ENCODE measurements around the gene GPR26.

GPR26 gene

DNA sequence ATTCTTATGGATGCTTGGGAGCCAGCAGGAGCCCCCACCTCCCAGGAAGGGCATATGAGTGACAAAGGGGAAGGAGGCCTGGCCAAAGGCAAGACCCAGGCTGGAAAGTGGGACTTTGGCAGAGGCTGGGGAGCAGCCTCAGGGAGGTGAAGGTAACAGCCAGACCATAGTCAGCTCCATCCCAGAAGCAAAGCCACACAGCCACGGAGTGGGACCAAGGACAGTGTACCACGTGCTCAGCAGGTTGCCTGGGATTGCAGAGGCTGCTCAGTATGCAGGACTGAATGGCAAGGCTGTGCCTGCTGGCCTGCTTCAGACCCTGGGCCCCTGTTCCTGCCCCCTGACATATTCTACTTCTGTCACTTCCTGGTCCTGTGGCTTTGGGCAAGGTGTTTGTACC, 17.6 kb upstream of the GPR26 start:
- no peak for DNase-seq

DNA sequence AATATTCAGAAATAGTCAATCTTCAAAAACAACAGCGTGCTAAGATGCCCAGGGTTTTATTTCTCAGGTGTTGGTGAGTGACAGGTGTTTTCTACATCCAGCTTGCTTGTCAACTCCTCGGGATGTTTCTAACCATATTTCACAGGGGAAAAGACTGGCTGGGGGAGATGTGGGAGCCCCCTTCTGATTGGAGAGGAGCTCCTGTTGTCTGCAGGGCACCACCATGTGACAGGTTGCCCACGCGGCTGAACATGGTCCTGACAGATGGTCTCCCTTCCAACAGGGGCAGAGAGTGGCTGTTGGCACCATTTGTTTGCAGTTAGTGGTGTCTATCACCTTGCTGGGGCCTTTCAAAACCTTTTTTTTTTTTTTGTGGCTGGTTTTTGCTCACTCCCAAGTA, 16.5 kb upstream of the GPR26 start:
- DNase-seq: no peak

DNA sequence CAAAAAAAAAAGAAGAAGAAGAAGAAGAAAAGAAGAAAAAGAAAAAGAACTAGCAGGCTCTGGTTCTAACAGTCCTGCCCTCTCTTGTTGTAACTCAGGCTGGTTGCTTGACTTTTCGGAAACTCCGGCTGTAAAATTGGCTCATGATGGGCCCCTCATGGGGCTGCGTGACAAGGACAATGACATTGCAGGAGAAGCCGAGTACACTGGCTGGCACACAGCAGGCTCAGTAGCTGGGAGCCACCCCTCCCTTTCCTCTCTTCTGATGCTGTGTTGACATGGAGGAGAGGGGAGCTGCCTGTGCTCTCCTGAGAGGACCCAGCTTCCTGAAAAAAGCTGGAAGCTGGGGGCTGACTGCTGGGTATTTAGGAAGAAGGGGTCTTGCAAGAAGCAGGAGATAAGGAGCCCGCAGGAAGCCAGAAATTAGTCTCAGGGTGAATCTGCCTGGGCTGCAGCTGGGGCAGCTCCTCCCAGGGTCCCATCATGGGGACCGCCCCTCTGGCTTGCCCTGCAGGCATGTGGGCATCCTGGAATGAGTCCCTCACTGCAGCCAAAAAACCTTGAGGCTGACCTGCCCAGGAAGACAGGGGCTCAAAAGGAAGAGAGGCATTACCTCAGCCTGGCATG, 14.6 kb upstream of the GPR26 start:
- no peak for DNase-seq

DNA sequence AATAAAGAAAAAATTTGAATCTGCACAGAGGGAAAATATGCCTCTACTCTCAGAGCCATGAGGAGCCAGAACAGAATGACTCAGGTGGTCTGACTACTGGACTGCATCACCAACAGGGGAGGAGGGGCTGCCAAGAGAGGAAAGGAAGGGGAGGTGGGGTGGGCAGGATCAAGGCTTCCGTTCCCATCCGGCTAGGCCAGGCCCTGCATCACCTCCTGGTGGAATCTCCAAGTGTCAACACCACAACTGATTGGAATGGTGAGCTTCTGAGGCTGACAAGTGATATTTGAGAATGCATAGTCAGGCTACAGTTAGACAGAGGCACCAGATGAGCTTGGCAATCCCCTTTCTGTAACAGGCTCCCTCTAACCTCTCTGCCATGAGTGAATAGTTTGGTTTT, 10.4 kb upstream of the GPR26 start:
- no peak for DNase-seq

DNA sequence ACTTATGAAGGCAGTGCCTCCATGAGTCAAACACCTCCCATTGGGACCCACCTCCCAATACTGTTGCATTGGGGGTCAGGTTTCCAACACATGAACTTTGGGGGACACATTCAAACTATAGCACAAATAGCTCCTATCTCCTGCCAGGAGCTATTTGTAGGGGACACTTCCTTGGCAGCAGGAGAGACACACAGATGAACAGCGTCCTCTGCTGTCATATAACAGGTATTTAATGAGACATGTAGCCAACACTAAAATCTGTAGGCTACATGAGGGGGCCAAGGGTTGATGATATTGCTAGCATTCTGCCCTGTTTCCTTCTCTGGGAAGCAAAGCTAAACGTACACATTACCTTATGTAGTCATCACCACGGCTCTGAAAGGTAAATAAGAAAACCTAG, 2.6 kb upstream of the GPR26 start:
- no peak for DNase-seq

DNA sequence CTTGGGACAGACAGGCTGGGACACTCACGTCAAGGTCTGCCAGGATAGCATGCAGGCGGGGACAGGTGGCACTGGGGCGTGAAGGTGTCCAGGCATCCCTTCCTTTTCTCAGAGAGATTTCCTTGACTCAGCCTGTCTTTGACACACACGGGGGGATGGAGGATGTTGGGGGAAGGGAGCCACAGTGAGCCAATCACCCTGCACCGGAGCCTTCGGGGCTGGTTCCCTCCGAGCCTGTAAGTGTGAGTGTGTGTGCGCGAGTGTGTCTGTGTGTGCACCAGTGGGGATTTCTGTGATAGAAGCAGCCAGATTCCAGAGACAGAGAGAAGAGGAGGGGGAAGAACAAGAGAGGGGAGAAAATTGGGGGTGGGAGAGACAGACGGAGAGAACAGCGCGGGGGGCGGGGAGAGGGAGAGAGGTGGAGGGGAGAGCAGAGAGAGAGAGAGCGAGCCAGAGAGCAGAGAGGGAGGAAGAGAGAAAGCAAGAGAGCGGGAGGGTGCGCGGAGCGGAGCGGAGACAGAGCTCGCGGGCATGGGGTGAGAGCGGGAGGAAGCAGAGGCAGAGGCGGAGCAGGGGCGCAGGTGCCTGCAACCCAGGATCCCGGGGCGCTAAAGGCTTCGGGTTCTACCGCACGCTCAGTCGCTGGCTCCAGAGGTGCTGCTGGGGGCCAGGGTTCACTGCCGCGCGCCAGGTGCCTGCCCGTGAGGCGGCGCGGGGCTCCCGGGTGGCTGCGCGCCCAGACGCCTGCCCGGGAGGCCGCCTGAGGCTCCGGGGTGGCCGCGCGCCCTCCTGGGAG, 466 bp upstream of the GPR26 start:
- DNase-seq: no peak

DNA sequence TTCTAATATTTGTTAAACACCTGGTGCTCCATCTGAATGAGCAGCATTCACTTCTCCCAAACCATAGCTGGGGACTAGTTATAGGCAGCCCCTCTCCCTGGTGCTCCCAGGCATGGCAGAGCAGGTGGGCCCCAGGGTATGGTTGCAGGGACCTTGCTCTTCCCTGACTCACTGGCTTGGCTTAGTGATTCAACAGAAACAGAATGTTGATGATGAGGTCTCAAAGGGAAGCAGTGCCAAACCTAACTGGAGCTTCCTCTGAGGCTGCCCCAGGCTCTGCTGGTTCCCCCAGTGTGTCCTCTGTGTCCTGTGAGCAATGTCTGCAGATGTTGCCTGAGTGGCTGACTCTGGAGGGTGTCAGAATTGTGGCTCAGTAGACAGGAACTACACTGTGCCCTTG, 3.7 kb downstream of the GPR26 start:
- DNase-seq: no peak

DNA sequence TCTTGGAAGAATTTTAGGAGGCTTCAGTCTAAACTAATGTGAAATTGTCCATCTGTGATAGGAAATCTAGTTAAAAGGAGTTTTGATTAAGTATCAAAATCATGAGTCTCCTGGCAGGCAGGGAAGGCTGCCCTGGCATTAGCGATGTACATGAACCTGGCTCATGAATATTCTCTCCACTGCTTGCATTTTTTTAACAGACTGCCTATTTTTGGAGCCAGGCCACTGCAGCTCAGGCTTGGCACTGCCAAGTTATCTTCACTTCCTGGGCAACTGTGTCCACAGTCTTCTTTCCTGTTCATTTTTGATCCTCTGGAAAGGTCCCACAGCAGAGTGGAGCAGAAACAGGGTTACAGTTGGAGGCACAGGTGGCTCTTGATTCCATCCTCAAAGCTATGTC, 7.0 kb downstream of the GPR26 start:
- DNase-seq: no peak

DNA sequence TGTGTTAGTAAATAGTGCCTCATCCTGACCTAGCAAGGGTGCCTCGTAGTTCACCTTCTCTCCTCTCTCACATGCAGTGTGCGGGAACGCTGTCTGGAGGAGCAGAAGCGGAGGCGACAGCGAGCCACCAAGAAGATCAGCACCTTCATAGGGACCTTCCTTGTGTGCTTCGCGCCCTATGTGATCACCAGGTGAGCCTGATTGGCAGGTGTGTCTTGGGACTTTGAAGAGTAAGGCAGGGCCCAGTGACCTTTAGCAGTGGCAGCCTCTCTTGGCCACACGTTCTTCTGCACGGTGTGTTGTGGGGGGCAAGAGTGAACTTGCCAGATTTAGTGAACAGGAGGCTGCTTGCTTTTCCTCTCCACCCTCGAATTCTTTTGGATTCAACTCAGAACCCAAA, 8.6 kb downstream of the GPR26 start:
- DNase-seq: no peak

DNA sequence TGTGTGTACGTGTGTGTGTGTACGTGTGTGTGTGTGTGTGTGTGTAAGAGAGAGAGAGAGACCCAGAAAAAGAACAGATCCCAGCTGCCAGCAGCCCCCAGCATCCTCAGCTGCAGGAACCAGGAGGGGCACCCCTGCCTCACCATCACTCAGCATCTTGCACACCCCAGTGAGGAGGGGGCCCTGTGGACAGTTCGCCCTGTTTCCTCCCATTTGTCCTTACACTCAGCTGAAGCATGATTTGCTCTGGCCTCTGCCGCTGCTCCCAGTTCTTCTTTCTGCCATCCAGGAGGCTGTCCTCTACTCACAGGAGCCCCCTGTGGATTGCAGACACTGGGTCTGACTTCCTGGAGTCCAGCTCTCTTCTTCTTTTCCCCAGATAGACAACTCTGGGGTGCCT, 9.7 kb downstream of the GPR26 start:
- no peak for DNase-seq

DNA sequence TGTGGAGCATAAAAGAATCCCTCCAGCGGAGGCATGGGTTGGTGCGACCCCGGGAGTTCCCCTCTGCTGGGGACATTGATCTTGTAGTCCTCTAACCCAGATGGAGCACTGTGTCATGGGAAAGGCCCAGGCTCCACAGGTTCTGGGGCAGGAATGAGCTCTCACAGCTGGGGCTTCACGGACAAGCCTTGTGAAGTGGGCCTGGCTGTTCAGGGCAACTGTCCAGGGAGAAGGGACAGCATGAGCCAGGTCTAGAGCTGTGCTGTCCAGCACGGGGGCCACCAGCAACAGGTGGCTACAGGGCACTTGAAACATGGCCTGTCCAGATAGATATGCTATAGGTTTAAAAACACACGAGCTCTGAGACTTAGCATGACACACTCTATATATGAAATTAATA, 11.4 kb downstream of the GPR26 start:
- no peak for DNase-seq

DNA sequence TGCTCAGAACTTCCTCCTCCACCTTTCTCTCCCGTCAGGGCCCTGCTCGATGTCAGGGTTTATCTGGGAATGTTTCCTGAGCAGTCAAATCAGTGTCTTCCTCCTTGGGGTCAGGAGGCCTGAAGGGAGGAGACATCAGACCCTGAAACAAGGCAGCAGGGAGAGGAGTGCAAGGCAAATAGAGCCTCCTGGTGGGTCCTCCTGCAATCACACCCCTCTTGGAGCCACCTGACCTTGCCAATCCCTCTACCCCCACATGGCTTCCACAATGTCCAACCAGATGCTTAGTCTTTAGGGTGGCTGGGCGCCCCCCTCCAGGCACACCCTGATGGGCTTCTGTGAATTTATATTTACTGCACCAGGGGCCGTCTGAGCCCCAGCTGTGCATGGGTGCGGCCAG, 12.2 kb downstream of the GPR26 start:
- DNase-seq: no peak

DNA sequence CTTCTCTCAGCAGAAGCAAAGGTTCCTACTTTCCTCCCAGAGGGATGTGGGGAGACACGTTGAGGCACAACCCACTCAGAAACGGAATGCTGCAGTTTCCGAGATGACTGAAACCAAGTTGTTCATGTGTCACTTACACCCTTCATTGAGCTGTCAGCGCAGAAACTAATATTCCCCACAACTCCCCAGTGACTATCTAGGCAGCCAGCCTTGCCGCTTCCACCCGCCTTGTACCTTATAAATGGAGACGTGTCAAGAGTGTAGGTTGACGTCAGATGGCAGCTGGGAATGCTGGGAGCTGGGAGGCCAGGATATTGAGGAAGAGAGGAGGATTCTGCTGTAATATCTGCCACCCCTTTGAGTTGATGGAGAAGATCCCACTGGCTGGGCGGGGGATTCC, 15.1 kb downstream of the GPR26 start:
- DNase-seq: no peak

DNA sequence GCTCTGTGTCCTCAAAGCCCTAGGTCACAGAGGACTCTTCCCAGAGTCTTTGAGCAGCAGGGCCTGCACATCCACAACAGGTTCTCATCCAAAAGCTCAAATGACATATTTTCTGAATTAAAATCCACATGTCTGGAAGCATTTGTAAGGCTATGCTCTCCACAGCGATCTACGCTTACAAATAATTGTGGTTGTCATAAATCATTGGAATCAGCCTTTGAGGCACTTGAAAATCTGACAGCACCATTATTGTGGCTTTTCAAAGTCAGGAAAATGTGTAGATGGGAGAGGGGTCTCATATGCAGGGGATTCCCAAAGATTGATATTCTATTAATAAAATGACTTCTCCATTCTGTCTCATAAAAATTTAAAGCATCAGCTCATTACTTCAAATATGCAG, 16.3 kb downstream of the GPR26 start:
- no peak for DNase-seq

DNA sequence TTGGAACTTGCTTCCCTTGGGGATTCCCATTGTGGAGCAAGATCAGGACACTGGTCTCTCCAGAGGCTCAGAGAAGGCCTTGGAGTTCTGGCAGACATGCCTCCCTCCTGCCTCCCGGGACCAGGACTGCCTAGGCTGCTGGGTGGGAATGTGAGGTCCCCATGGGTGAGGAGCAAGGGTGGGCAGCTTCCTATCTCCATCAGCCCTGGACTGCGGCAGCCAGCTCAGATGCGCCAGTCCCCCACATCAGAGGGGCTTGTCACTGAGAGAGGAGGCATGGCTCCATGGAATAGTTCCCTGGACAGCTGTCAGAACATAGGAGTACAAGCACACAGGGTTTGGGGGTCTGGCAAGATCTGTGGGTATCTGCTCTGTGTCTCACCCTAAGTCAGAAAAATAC, 17.3 kb downstream of the GPR26 start:
- no peak for DNase-seq

DNA sequence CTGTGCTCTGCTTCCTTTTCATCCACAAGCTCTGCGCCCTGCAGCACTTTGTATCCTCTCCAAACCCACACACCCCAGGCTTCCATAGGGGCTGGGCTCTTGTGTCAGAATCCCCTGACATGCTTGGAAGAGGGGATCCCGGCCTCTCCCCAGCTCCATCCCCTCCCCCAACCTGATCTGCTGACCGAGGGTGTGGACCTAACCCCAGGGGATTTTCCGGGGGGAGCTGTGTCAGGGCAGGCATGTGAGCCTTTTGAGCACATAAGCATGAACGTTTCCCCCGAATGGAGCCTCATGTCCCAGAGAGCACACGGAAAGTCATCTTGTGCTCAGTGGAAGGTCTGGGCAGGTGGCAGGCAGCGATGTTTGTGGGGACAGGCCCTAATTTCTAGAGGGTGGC, 17.7 kb downstream of the GPR26 start:
- no peak for DNase-seq

DNA sequence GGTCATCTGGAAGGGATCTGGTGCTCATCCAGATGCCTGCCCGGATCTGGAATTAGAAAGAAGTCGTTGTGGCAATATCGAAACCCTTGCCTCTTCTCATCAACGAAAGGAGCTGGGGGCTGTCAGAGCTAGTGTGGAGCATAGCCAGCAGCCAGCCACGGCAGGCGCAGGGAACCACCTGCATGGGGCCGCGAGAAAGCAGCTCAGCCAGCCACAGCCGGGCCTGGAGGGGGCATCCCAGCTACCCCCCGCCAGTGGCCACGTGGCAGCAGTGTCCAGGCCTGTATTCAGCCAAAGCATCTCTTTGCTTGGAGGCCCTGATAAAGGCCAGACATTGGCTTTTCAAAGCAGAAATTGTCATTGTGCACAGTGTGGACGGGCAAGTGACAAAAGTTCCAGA, 19.1 kb downstream of the GPR26 start:
- no peak for DNase-seq

DNA sequence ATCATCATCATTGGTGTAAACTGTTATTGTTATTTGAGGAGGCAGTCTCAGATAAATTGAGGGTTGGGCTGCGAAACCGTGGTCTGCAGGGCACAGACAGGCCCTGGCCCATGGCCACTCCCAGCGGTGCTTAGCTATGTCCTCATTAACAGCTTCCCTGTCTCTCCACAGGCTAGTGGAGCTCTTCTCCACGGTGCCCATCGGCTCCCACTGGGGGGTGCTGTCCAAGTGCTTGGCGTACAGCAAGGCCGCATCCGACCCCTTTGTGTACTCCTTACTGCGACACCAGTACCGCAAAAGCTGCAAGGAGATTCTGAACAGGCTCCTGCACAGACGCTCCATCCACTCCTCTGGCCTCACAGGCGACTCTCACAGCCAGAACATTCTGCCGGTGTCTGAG, 21.6 kb downstream of the GPR26 start:
- DNase-seq: no peak

DNA sequence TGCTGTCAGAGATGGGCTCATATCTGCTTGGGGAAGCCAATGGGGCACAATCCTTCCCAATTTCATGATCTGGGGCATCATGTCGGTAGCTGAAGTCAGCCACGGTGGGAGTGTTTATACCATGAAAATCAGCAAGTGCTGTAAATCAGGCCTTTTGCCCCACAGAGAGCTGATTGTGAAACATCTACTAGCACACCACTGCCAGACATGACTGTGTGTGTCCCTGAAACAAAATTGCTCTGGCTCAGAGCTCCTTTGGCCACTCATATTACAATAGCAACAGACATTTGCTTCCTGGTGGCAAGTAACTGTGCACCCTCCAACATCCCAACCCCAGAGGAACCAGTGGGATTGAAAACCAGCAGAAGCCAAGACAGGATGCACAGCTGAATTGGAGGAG, 23.7 kb downstream of the GPR26 start:
- no peak for DNase-seq

DNA sequence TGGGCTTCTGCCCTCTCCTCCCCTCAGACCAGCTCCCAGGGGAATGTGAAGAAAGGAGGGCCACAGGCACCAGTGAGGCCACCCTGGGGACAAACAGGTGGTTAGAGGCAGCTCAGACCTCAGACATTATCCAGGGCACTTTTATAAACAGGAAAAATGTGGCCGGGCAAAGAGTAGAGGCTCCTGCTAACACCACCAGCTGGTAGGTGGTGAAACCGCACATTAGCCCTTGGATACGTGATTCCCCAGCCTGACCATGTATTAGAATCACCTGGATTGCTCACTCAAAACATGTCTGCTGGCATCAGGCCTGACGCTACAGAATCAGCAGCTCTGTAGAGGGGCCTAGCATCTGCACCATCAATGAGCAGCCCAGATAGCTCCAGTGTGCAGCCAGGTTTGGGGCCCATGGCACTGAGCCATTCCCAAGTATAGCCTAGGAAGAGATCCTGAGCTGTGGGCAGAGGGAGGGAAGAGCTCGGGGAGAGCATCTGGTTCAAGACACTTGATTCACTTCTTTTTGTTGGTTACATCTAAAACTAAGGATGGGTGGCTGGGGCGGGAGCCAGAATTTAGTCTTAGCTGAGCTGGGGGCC, 37.1 kb downstream of the GPR26 start:
- DNase-seq: no peak

DNA sequence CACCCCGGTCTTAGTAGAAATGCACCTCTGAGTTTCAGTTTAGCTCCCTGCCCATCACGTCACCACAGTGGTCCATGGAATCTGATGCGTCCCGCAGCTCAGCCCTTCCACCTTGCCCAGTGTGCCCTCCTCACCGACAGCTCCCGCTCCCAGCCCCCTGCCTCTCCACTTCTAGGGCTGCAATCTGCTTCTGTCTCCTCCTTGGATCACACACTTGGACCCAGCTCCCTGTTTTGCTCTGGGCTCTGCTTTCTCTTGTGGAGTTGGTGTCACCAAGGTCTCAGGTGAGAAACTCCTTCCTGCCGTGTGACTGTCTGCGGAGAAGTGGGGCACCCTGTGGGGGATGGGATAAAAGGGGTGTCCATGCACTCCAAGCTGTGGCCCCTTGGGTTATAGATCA, 37.9 kb downstream of the GPR26 start:
- no peak for DNase-seq

DNA sequence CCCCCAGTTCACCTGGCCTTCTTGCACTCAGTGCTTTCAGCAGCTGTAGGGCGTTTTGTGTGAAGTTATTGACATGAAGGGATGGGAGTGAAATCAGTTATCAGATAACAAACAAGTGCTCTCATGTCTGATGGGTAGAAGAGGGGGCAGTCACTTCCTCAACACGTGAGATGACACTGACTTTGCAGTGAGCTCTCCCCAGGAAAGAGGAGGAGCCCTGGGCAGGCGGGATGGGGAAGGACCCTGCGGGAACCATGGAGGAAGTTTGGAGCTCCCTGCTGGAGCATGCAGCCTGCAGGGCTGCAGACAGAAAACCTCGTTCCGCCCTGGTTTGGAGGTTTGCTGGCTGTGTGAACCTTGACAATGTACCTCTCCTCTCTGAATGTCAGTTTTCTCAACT, 38.7 kb downstream of the GPR26 start:
- no peak for DNase-seq

DNA sequence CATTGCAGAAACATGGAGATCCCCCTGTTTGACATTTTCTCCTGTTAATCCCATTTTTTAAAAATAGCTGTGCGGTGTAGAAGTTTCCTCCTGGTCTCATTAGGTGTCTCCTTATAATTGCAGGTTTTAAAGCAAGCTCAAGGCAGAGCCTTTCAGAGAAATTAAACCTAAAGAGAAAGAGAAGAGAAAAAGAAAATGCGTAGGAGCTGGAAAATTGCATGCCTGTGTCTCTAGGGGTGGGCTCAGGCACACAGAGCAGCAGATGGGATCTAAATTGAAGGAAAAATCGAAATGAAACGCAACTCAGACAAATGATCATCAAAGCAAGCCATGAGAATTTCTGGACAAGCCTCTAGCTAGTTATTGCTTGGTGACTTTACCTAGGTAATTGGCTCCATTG, 40.1 kb downstream of the GPR26 start:
- DNase-seq: no peak

DNA sequence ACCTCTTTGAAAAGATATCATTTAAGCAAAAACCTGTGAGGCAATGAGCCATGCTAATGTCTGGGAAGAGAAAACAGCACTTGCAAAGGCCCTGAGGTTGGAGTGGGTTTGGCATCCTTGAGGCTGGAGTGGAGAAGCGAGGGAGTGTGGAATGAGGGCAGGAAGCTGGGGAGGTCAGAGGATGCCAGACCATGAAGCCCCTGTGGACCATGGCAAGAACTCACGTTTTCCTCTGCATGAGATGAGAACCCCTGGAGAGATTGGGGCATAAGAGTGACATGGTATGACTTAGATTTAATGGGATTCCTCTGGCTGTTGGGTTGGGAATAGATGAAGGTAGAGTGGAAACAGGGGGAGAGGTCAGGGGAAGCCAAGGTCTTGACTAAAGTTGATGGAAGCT, 49.4 kb downstream of the GPR26 start:
- DNase-seq: no peak

DNA sequence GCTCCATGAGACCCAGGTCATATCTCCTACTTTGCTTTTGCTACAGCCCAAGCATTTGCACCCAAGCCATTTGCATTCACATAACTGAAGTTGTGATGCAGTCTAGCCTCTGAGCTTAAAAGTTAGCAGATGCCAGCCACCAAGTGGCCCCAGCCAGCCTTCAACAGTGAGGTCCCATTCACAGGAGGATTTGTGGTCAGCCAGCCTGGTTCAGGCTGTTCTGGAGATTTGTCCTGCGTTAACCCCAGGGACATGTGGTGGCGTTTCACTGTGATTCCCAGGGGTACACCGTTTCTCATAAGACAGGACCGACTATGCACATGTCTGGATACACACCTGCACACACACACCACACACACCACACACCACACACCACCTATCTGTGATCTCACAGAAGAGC, 51.2 kb downstream of the GPR26 start:
- no peak for DNase-seq

Data from NCI-H1105 treated with DMSO at 0.1 percent for 48 hours (cell line).